GM18873 (cell line): Measurements from ENCODE around the gene NTRK1.

ENCODE experiments used
- ATAC-seq: cut with Tn5 transposase; IDR thresholded peaks from one replicate; pipeline ENCODE4 v1.9.1; 2021; ENCODE audit warnings: mild to moderate bottlenecking, moderate library complexity, moderate number of reproducible peaks; ENCODE audit not compliant: unreplicated experiment, low FRiP score

NTRK1 gene

GRCh38 chr1:156929596-156930238, 69.1 kb downstream of the NTRK1 start:
- no peak for ATAC-seq

GRCh38 chr1:156930483-156930882, 69.8 kb downstream of the NTRK1 start:
- no peak for ATAC-seq
